K562 (cell line): ENCODE data around the gene CD38. TPM values are rescaled to one million over a fixed set of nuclear protein-coding genes. Genes with fewer than 3 reads are reported as not detected.

ENCODE experiments used
- ATAC-seq: fragments of 200-7000 bp; cut with Tn5 transposase; 3 replicates; pipeline ENCODE4 v1.9.1; 2020; ENCODE audit warnings: moderate library complexity
- BruUV-seq: library from RNA; stranded (reverse); fragments of 400-500 nt; replicated peaks from 2 replicates; lab custom pipeline; 2021; lab: Mats Ljungman, UMichigan
- CTCF ChIA-PET: fragments of 300-600 bp; formaldehyde crosslinking; extraction: SDS; loops from one replicate; lab custom pipeline; 2021; ENCODE audit warnings: low intra/inter-chr PET ratio; lab: Yijun Ruan, JAX
- POLR2A ChIA-PET: fragments of 300-600, 350-650 bp; sonication (Branson Sonifier 250); formaldehyde crosslinking; extraction: SDS; loops from one replicate; lab custom pipeline; 2021; ENCODE audit warnings: antibody characterized with exemption, inconsistent platforms; lab: Yijun Ruan, JAX
- DNase-seq, 4 experiments: peaks; one replicate each; pipeline versions ENCODE4 v3.0.0 to v3.0.0-alpha.2; 2011 to 2018; ENCODE audit warnings: low spot score in 3 of 4, mixed read lengths in 3 of 4; ENCODE audit errors: extremely low read depth in 1 of 4
- FAIRE-seq: peaks from 2 replicates; lab custom pipeline; 2011; peaks lifted over from hg19 to GRCh38; lab: Jason Lieb, UNC
- H2AFZ ChIP-seq: 2 replicates; pipeline ENCODE4 v1.6.0; 2011; ENCODE audit warnings: low read depth, low read length, control low read depth, inconsistent platforms
- H3K27ac ChIP-seq: fragments of 200-600 bp; 3 replicates; pipeline ENCODE4 v1.8.0; 2011; ENCODE audit warnings: low read depth, mild to moderate bottlenecking, control low read depth, inconsistent platforms, low read length, moderate library complexity, mixed read lengths; ENCODE audit errors: extremely low read depth
- H3K27me3 ChIP-seq, 2 experiments: fragments of 300-600 bp in 1 of 2; 2 replicates in 1 of 2; 3 replicates in 1 of 2; pipeline versions ENCODE4 v1.6.0 to v1.8.0; 2011; ENCODE audit warnings: inconsistent platforms in 2 of 2, low read length in 2 of 2, mild to moderate bottlenecking in 1 of 2, mixed read lengths in 1 of 2, moderate library complexity in 1 of 2; ENCODE audit not compliant: control insufficient read depth in 2 of 2, insufficient read depth in 2 of 2
- H3K36me3 ChIP-seq: fragments of 300-600 bp; 3 replicates; pipeline ENCODE4 v1.8.0; 2011; ENCODE audit warnings: mild to moderate bottlenecking, low read length, inconsistent platforms; ENCODE audit not compliant: control insufficient read depth, insufficient read depth
- H3K4me1 ChIP-seq, 2 experiments: fragments of 200-600 bp in 1 of 2; replicated peaks in 1 of 2; 2 replicates in 1 of 2; 3 replicates in 1 of 2; pipeline versions ENCODE4 v1.5.1 to v1.8.0; 2011; ENCODE audit warnings: inconsistent platforms in 2 of 2, low read length in 2 of 2, mild to moderate bottlenecking in 1 of 2, mixed read lengths in 1 of 2, moderate library complexity in 1 of 2; ENCODE audit not compliant: control insufficient read depth in 2 of 2, insufficient read depth in 2 of 2
- H3K4me2 ChIP-seq: 2 replicates; pipeline ENCODE4 v1.6.1; 2011; ENCODE audit warnings: low read length, control low read depth, inconsistent platforms, mixed read lengths; ENCODE audit not compliant: insufficient read depth
- H3K4me3 ChIP-seq: fragments of 200-600 bp; sonication (generic), shearing (Covaris generic); 2 replicates; pipeline ENCODE4 v1.5.1; 2016; ENCODE audit warnings: control low read depth, inconsistent platforms
- H3K79me2 ChIP-seq: fragments of 200-600 bp; 3 replicates; pipeline ENCODE4 v1.8.0; 2011; ENCODE audit warnings: low read length, inconsistent platforms; ENCODE audit not compliant: control insufficient read depth, insufficient read depth
- H3K9ac ChIP-seq, 2 experiments: 2 replicates each; pipeline versions ENCODE4 v1.6.0 to v1.6.1; 2011; ENCODE audit warnings: low read depth in 2 of 2, low read length in 2 of 2, control low read depth in 1 of 2, inconsistent platforms in 1 of 2, mild to moderate bottlenecking in 1 of 2, mixed read lengths in 1 of 2; ENCODE audit not compliant: insufficient read depth in 1 of 2
- H3K9me1 ChIP-seq: one replicate; pipeline ENCODE4 v1.6.0; 2011; ENCODE audit warnings: inconsistent platforms, mild to moderate bottlenecking, low read length, moderate library complexity; ENCODE audit not compliant: control insufficient read depth, insufficient read depth
- H3K9me3 ChIP-seq: replicated peaks from 2 replicates; pipeline ENCODE4 v1.5.1; 2011; ENCODE audit warnings: low read depth, low read length, inconsistent platforms; ENCODE audit not compliant: control insufficient read depth, insufficient read depth
- H4K20me1 ChIP-seq: replicated peaks from 2 replicates; pipeline ENCODE4 v1.6.1; 2011; ENCODE audit warnings: low read length, inconsistent platforms, mixed read lengths; ENCODE audit not compliant: control insufficient read depth, insufficient read depth
- ASH1L ChIP-seq: fragments of 450-650 bp; IDR thresholded peaks from 2 replicates; pipeline ENCODE4 v1.6.1; 2018; ENCODE audit warnings: borderline replicate concordance, mild to moderate bottlenecking, low read depth; ENCODE audit not compliant: partially characterized antibody
- PURB ChIP-seq: sonication (generic); formaldehyde crosslinking; IDR thresholded peaks from 2 replicates; pipeline ENCODE4 v1.9.0; 2021; ENCODE audit warnings: low read depth, mild to moderate bottlenecking, missing genetic modification reagents
- TAL1 ChIP-seq: fragments of 450-650 bp; IDR thresholded peaks from 2 replicates; pipeline ENCODE4 v1.6.1; 2016; ENCODE audit warnings: mild to moderate bottlenecking
- TEAD2 ChIP-seq: fragments of 450-650 bp; IDR thresholded peaks from 2 replicates; pipeline ENCODE4 v1.6.1; 2016; ENCODE audit warnings: missing genetic modification characterization, control low read depth, missing compliant biosample characterization
- TEAD4 ChIP-seq, 2 experiments: sonication (generic) in 1 of 2; formaldehyde crosslinking in 1 of 2; IDR thresholded peaks; 2 replicates each; pipeline versions ENCODE4 v1.6.1 to v1.8.0; 2012 to 2022; ENCODE audit warnings: borderline replicate concordance in 1 of 2, inconsistent platforms in 1 of 2, low read length in 1 of 2, mild to moderate bottlenecking in 1 of 2, missing genetic modification reagents in 1 of 2
- WGBS: fragments of 100-300 bp; shearing (Covaris generic); methylation state at CpG from one replicate; pipeline ENCODE4 v1.1.6; 2016; ENCODE audit warnings: low coverage, mixed read lengths; ENCODE audit not compliant: insufficient coverage; ENCODE audit errors: missing lambda C conversion rate; 5-methylcytosine and 5-hydroxymethylcytosine counted together
- in situ Hi-C: fragments of 300-500 bp; cut with MboI; formaldehyde crosslinking; loops from 4 replicates; pipeline ENCODE4 v1.15.0; 2018; ENCODE audit warnings: inconsistent platforms, mixed read lengths
- intact Hi-C: fragments of 100-400 bp; cut with micrococcal nuclease; formaldehyde crosslinking; loops from 2 replicates; pipeline ENCODE4 v1.14.2; 2022
- polyA plus RNA-seq, 8 experiments: library from polyadenylated mRNA; depleted of rRNA in 4 of 8; stranded (reverse) in 5 of 8; unstranded in 3 of 8; fragments of >200 nt; fragmentation: Nextera tagmentation in 2 of 8; fragmentation: Illumina TruSeq in 1 of 8; extraction: Ambion mirVana in 2 of 8; extraction: Trizol in 1 of 8; gene quantifications; 2 replicates each; pipeline versions ENCODE4 v1.2.1 to v1.2.3, GENCODE V29; 2011 to 2014; ENCODE audit warnings: inconsistent platforms in 1 of 8, missing spikeins in 1 of 8
- total RNA-seq, 7 experiments: library from RNA; depleted of rRNA in 6 of 7; stranded (reverse); fragments of >200 nt in 6 of 7; fragmentation: Illumina TruSeq in 2 of 7; extraction: Trizol in 2 of 7; gene quantifications; 2 replicates each; pipeline versions ENCODE4 v1.2.1 to v1.2.3, GENCODE V29; 2011 to 2021; ENCODE audit warnings: low replicate concordance in 1 of 7
- TF ChIP-seq, protein P1 (sequence below): sonication (generic); IDR thresholded peaks from 2 replicates; pipeline ENCODE4 v1.6.1; 2016
- TF ChIP-seq, protein P2 (sequence below): fragments of 450-650 bp; formaldehyde crosslinking; conservative IDR thresholded peaks from 2 replicates; pipeline ENCODE4 v1.4.0; 2022; ENCODE audit warnings: mild to moderate bottlenecking, missing genetic modification characterization

Gene CD38
- total and polyA plus RNA-seq, 9 of the 15 experiments (the other 6 are each of a cell fraction or from before 2014, with no cell fraction given) = 0.04 to 0.06 (median 0.04) TPM; not detected in 5

DNA sequence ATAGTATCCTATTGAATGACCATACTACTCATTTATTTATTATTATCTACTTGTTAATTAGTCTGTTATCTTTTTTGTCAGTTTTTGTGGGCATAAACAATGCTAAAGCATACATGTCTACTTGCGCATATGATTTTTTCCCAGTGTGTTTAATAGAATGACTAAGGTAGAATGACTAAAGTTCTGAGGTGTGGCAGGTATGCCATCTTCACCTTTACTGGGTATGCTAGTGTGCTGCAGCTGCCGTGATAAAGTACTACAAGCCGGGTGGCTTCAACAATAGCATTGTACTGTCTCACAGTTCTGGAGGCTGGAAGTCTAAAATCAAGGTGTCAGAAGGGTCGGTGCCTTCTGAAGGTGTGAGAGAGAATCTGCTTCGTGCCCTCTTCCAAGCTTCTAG lies 19.2 kb downstream of the CD38 start:
- Histone ChIP-seq H3K27ac (no peak overlapping the region), H3K27me3 (peaks cover 4% of the 10 kb centered on the region in 2 experiments; a peak in 2 of 5 replicates), H3K36me3 (no peaks in the 10 kb centered on the region), H3K9me3 (no peaks in the 10 kb centered on the region), H3K4me1 (no peaks in the 10 kb centered on the region), H3K4me2 (no peak overlapping the region), H3K9ac (no peak overlapping the region), H3K79me2 (no peaks in the 10 kb centered on the region), H3K9me1 (no peaks in the 10 kb centered on the region), H3K4me3 (no peak overlapping the region), H4K20me1 (no peaks in the 10 kb centered on the region), H2AFZ (no peak overlapping the region)
- in situ Hi-C loops (no loop called here), intact Hi-C loops (no loop called here)
- 0% methylated on average over 5 of the region's 5 CpGs for WGBS
- BruUV-seq = no TSS peak
- TF ChIP-seq TEAD2 (tag) (no peak), PURB (CRISPR knock-in tag) (no peak)
- TF ChIP-seq, protein P1, sequence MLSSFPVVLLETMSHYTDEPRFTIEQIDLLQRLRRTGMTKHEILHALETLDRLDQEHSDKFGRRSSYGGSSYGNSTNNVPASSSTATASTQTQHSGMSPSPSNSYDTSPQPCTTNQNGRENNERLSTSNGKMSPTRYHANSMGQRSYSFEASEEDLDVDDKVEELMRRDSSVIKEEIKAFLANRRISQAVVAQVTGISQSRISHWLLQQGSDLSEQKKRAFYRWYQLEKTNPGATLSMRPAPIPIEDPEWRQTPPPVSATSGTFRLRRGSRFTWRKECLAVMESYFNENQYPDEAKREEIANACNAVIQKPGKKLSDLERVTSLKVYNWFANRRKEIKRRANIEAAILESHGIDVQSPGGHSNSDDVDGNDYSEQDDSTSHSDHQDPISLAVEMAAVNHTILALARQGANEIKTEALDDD = no peak
- ATAC-seq = no peak
- ChIA-PET CTCF (no interaction called here), POLR2A (no interaction called here)
- no peak for DNase-seq
- FAIRE-seq = no peak

DNA sequence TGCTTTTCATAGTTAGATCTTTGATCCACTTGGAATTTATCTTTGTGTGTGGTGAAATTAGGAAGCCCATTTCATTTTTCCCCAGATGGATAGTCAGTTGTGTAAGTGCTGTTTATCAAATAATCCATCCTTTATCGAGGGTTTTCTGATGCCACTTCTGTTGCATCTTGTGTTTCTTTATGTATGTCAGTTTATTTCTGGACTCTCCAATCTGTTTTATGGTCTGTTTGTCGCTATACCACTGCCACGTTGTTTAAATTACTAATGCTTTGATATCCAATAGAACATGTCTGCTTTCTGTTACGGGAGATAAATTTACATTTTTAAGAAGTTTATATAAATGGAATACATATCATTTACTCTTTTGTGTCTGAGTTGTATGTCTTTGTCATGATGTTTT lies 21.0 kb downstream of the CD38 start:
- H3K4me3 ChIP-seq = no peak overlapping the region
- no peak overlapping the region for H2AFZ ChIP-seq
- no peaks in the 10 kb centered on the region for H3K79me2 ChIP-seq
- CTCF ChIA-PET = no interaction called here
- no peak overlapping the region for H3K27ac ChIP-seq
- H3K9ac ChIP-seq = no peak overlapping the region
- no peaks in the 10 kb centered on the region for H3K36me3 ChIP-seq
- intact Hi-C loops (no loop called here), in situ Hi-C loops (no loop called here)
- ATAC-seq (no peak), FAIRE-seq (no peak)
- no peak overlapping the region for H3K4me2 ChIP-seq
- POLR2A ChIA-PET = interaction anchor here (0.7 kb wide), 1 partner anchor 17 kb away, joined by 4 read pairs; no protein-coding TSS in a partner anchor
- no peaks in the 10 kb centered on the region for H4K20me1 ChIP-seq
- 2% methylated on average over 4 of the region's 4 CpGs for WGBS
- BruUV-seq = no TSS peak
- peaks cover 4% of the 10 kb centered on the region in 2 experiments; a peak in 2 of 5 replicates for H3K27me3 ChIP-seq
- TF ChIP-seq TAL1 (no peak), TEAD4 (IDR thresholded peaks at IDR 0.05; ENCODE audit: low read length) (no peak), TEAD4 (CRISPR knock-in tag; IDR thresholded peaks at IDR 0.05; ENCODE audit: borderline replicate concordance) (no peak), ASH1L (no peak)
- TF ChIP-seq, protein P2, sequence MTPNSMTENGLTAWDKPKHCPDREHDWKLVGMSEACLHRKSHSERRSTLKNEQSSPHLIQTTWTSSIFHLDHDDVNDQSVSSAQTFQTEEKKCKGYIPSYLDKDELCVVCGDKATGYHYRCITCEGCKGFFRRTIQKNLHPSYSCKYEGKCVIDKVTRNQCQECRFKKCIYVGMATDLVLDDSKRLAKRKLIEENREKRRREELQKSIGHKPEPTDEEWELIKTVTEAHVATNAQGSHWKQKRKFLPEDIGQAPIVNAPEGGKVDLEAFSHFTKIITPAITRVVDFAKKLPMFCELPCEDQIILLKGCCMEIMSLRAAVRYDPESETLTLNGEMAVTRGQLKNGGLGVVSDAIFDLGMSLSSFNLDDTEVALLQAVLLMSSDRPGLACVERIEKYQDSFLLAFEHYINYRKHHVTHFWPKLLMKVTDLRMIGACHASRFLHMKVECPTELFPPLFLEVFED (CRISPR knock-in tag) = no peak
- TF ChIP-seq, all 486 proteins: peak for 0
- Histone ChIP-seq H3K9me3 (no peaks in the 10 kb centered on the region), H3K4me1 (no peaks in the 10 kb centered on the region), H3K9me1 (no peaks in the 10 kb centered on the region)
- no peak for DNase-seq
